Keratinocyte (primary cell): ENCODE data around the gene IL27RA.

Experiments
- CTCF ChIP-seq, 3 experiments: IDR thresholded peaks in 1 of 3; conservative IDR thresholded peaks in 1 of 3; optimal IDR thresholded peaks in 1 of 3; 2 replicates in 2 of 3; 3 replicates in 1 of 3; pipeline versions ENCODE3 to v1.5.1; 2011; ENCODE audit warnings: low read length in 3 of 3, mild to moderate bottlenecking in 3 of 3, moderate library complexity in 2 of 3, control low read depth in 1 of 3, inconsistent platforms in 1 of 3; ENCODE audit not compliant: insufficient read depth in 2 of 3; ENCODE audit errors: extremely low read depth in 1 of 3
- EZH2 ChIP-seq: IDR thresholded peaks from one replicate; pipeline ENCODE4 v1.6.1; 2012; ENCODE audit warnings: inconsistent platforms, mild to moderate bottlenecking, low read length, moderate library complexity

GRCh38 chr19:14062558-14062855 lies 30.9 kb downstream of the IL27RA start:
- TF ChIP-seq CTCF (optimal IDR thresholded peaks at IDR 0.05 in 1 of 3, IDR thresholded peaks at IDR 0.05 in 1 of 3, conservative IDR thresholded peaks at IDR 0.05 in 1 of 3; ENCODE audit: extremely low read depth in 1 of 3, insufficient read depth in 2 of 3, low read length in 3 of 3) (no peak), EZH2 (no peak)
